ENCODE measurements around the gene AGO3.

DNA sequence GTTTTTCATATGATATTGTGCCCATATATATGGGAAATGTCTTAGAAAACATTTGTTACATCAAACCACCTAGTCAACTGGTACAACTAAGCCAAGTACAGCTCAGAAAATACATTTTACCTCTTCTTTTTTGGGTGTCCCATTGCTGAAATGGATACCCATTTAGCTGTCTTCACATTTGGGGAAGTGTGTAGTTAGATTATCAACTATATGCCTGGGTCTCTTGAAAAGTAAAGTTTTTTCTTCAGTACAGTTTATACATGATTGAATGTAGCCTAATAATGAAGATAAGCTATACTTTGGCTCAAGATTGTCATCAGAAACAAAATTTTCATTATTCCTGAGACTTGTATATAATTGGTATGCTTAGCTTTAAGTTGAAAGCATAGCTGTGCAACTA, 2.0 kb downstream of the AGO3 start:
- TF ChIP-seq, protein P1, sequence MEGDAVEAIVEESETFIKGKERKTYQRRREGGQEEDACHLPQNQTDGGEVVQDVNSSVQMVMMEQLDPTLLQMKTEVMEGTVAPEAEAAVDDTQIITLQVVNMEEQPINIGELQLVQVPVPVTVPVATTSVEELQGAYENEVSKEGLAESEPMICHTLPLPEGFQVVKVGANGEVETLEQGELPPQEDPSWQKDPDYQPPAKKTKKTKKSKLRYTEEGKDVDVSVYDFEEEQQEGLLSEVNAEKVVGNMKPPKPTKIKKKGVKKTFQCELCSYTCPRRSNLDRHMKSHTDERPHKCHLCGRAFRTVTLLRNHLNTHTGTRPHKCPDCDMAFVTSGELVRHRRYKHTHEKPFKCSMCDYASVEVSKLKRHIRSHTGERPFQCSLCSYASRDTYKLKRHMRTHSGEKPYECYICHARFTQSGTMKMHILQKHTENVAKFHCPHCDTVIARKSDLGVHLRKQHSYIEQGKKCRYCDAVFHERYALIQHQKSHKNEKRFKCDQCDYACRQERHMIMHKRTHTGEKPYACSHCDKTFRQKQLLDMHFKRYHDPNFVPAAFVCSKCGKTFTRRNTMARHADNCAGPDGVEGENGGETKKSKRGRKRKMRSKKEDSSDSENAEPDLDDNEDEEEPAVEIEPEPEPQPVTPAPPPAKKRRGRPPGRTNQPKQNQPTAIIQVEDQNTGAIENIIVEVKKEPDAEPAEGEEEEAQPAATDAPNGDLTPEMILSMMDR (IDR thresholded peaks at IDR 0.05) = no peak
- TF ChIP-seq POLR2AphosphoS5 (IDR thresholded peaks at IDR 0.05) = no peak

Data from suprapubic skin (tissue), 3 donors.